T-cell (primary cell): Measurements from ENCODE around the gene MAPKAPK2. TPM values are rescaled to one million over a fixed set of nuclear protein-coding genes. Genes with fewer than 3 reads are reported as not detected.
"Not testable (repeated sequence)": the region's sequence is repeated elsewhere in the genome, so short reads cannot be mapped to it uniquely, and the experiment has no call there.

Experiments
- ATAC-seq, 4 experiments: fragments of 200-7000 bp in 3 of 4; fragments of 150-1000 bp in 1 of 4; cut with Tn5 transposase; replicated peaks in 1 of 4; 1 replicate in 3 of 4; 2 replicates in 1 of 4; pipeline ENCODE4 v1.10.0; 2021; ENCODE audit warnings: moderate library complexity in 3 of 4, mild to moderate bottlenecking in 2 of 4, moderate number of reproducible peaks in 1 of 4
- CTCF ChIA-PET, 2 donors: fragments of 300-600 bp; sonication (Branson Sonifier 250); formaldehyde crosslinking; loops; one replicate each; lab custom pipeline; 2022; ENCODE audit warnings: antibody characterized with exemption in 2 of 2; lab: Charles Lee
- POLR2A ChIA-PET, 2 donors: fragments of 300-600 bp; sonication (Branson Sonifier 250); formaldehyde crosslinking; loops; one replicate each; lab custom pipeline; 2022; ENCODE audit warnings: antibody characterized with exemption in 2 of 2; lab: Charles Lee
- DNase-seq, 35 experiments: peaks; one replicate each; pipeline versions ENCODE4 v3.0.0 to v3.0.0-alpha.2; 2013 to 2023
- H3K27ac ChIP-seq: one replicate; pipeline ENCODE4 v1.5.1; 2013; ENCODE audit warnings: low read length
- H3K27me3 ChIP-seq, 2 experiments: replicated peaks in 1 of 2; 1 replicate in 1 of 2; 2 replicates in 1 of 2; pipeline versions ENCODE4 v1.6.1 to v1.7.0; 2013; ENCODE audit warnings: low read length in 1 of 2, mixed read lengths in 1 of 2; ENCODE audit not compliant: control insufficient read depth in 2 of 2, insufficient read depth in 2 of 2; ENCODE audit errors: extremely low read depth in 1 of 2
- H3K36me3 ChIP-seq, 2 donors: 1 replicate in 1 of 2; 2 replicates in 1 of 2; pipeline versions ENCODE4 v1.6.1 to v1.7.0; 2013; ENCODE audit warnings: low read length in 1 of 2; ENCODE audit not compliant: control insufficient read depth in 2 of 2, insufficient read depth in 1 of 2; ENCODE audit errors: extremely low read depth in 1 of 2
- H3K4me1 ChIP-seq, 2 experiments: 1 replicate in 1 of 2; 2 replicates in 1 of 2; pipeline versions ENCODE4 v1.6.1 to v1.7.0; 2013; ENCODE audit warnings: low read length in 2 of 2, mixed read lengths in 1 of 2; ENCODE audit not compliant: insufficient read depth in 2 of 2, control insufficient read depth in 1 of 2; ENCODE audit errors: extremely low read depth in 1 of 2
- H3K4me3 ChIP-seq, 2 donors: 1 replicate in 1 of 2; 2 replicates in 1 of 2; pipeline versions ENCODE4 v1.5.1 to v1.7.0; 2013; ENCODE audit warnings: mild to moderate bottlenecking in 2 of 2, low read length in 1 of 2, moderate library complexity in 1 of 2; ENCODE audit not compliant: control insufficient read depth in 1 of 2; ENCODE audit errors: extremely low read depth in 1 of 2
- H3K9me3 ChIP-seq: 2 replicates; pipeline ENCODE4 v1.7.0; 2013
- H3K27ac Mint-ChIP-seq, 2 donors: one replicate each; pipeline ENCODE4 v1.8.0; 2020 to 2021; ENCODE audit warnings: mild to moderate bottlenecking in 2 of 2, mixed read lengths in 2 of 2
- H3K27me3 Mint-ChIP-seq, 2 donors: one replicate each; pipeline ENCODE4 v1.8.0; 2021 to 2022; ENCODE audit warnings: mixed read lengths in 2 of 2
- H3K36me3 Mint-ChIP-seq: one replicate; pipeline ENCODE4 v1.8.0; 2021; ENCODE audit warnings: mixed read lengths
- H3K4me1 Mint-ChIP-seq, 3 donors: one replicate each; pipeline ENCODE4 v1.8.0; 2020 to 2022; ENCODE audit warnings: mixed read lengths in 3 of 3, mild to moderate bottlenecking in 1 of 3
- H3K4me3 Mint-ChIP-seq, 3 donors: one replicate each; pipeline ENCODE4 v1.8.0; 2020 to 2022; ENCODE audit warnings: mild to moderate bottlenecking in 3 of 3, mixed read lengths in 3 of 3, moderate library complexity in 3 of 3
- H3K9me3 Mint-ChIP-seq, 3 donors: one replicate each; pipeline ENCODE4 v1.8.0; 2020 to 2022; ENCODE audit warnings: mixed read lengths in 3 of 3
- WGBS: methylation state at CpG from one replicate; pipeline ENCODE4 v1.1.5; 2013; ENCODE audit warnings: missing lambda C conversion rate; ENCODE audit not compliant: insufficient coverage; 5-methylcytosine and 5-hydroxymethylcytosine counted together
- total RNA-seq, 35 experiments: library from RNA in 6 of 35; stranded (reverse) in 6 of 35; fragments of 120-200 nt in 1 of 35; gene quantifications; one replicate each; pipeline versions ENCODE4 v1.2.1 to v1.2.4 and lab custom pipeline; 2013 to 2026

MAPKAPK2 gene
- total RNA-seq, 5 donors from 2014 or later (not counting 1 experiment from before 2014, with no cell fraction given): 64.3 to 117 (median 78.4) TPM

- no peak for ATAC-seq
- H3K4me3 Mint-ChIP-seq: peak within 1 kb of the TSS in 1 of 3 donors; percentile 58
- peak within 1 kb of the TSS in 1 of 2 donors; percentile 28 for H3K27ac Mint-ChIP-seq
- Histone ChIP-seq H3K27me3 (peaks cover 0 to 8% of the 10 kb centered on the region in 2 experiments), H3K4me3 (no peak within 1 kb of the TSS), H3K9me3 (no peaks in the 10 kb centered on the region), H3K27ac (peak within 1 kb of the TSS; percentile 9), H3K4me1 (peaks cover 42 to 62% of the 10 kb centered on the region in 2 experiments), H3K36me3 (no peaks in the 10 kb centered on the region)
- no peak for DNase-seq
- 66% methylated on average over 3 of the region's 8 CpGs for WGBS
- CTCF ChIA-PET: interaction anchor here in 1 of 2 donors (0.7 to 1.2 kb wide), 3 partner anchors 13 to 38 kb away, joined by 3 to 4 read pairs (median 3); no protein-coding TSS in a partner anchor
- POLR2A ChIA-PET: no interaction called here
- no peaks in the 10 kb centered on the region for H3K9me3 Mint-ChIP-seq
- H3K4me1 Mint-ChIP-seq: peaks cover 59 to 63% (median 59%) of the 10 kb centered on the region in 3 donors
- H3K36me3 Mint-ChIP-seq: no peaks in the 10 kb centered on the region
- no peaks in the 10 kb centered on the region for H3K27me3 Mint-ChIP-seq
Observed at GRCh38 chr1:206772243-206772937, 87.7 kb downstream of the MAPKAPK2 start, which contains the start of gene IL10. IL10 (minus strand) TSS chr1:206772494; CDS start chr1:206772435, 59 bp downstream.

- Histone ChIP-seq H3K9me3 (no peaks in the 10 kb centered on the region), H3K27me3 (peaks cover 0 to 10% of the 10 kb centered on the region in 2 experiments), H3K36me3 (no peaks in the 10 kb centered on the region), H3K4me3 (no peak overlapping the region), H3K27ac (no peak overlapping the region), H3K4me1 (peaks cover 36 to 48% of the 10 kb centered on the region in 2 experiments)
- H3K4me1 Mint-ChIP-seq: peaks cover 48 to 52% (median 50%) of the 10 kb centered on the region in 3 donors
- no peaks in the 10 kb centered on the region for H3K27me3 Mint-ChIP-seq
- 94% methylated on average over 2 of the region's 3 CpGs for WGBS
- H3K27ac Mint-ChIP-seq: no peak overlapping the region
- H3K4me3 Mint-ChIP-seq: no peak overlapping the region
- DNase-seq: no peak
- H3K36me3 Mint-ChIP-seq: no peaks in the 10 kb centered on the region
- POLR2A ChIA-PET: interaction anchor here in 1 of 2 donors (0.6 kb wide), 1 partner anchor 97 kb away, joined by 3 read pairs; no protein-coding TSS in a partner anchor
- CTCF ChIA-PET: interaction anchor here in 1 of 2 donors (1.5 kb wide), 1 partner anchor 39 kb away, joined by 5 read pairs; no protein-coding TSS in a partner anchor
- no peak for ATAC-seq
- no peaks in the 10 kb centered on the region for H3K9me3 Mint-ChIP-seq
Observed at GRCh38 chr1:206774093-206774492, 89.4 kb downstream of the MAPKAPK2 start.

- Histone ChIP-seq H3K27ac (no peak overlapping the region), H3K36me3 (no peaks in the 10 kb centered on the region), H3K9me3 (no peaks in the 10 kb centered on the region), H3K4me3 (no peak overlapping the region), H3K4me1 (peaks cover 16 to 26% of the 10 kb centered on the region in 2 experiments), H3K27me3 (peaks cover 0 to 8% of the 10 kb centered on the region in 2 experiments)
- no peaks in the 10 kb centered on the region for H3K27me3 Mint-ChIP-seq
- H3K27ac Mint-ChIP-seq: no peak overlapping the region
- CTCF ChIA-PET: interaction anchor here (0.6 to 0.7 kb wide), 4 partner anchors 28 to 206 kb away, joined by 3 to 5 read pairs (median 4); no protein-coding TSS in a partner anchor
- H3K4me3 Mint-ChIP-seq: no peak overlapping the region
- POLR2A ChIA-PET: interaction anchor here (0.6 to 0.7 kb wide), 4 partner anchors 38 to 507 kb away, joined by 6 to 11 read pairs (median 9); no protein-coding TSS in a partner anchor
- no peaks in the 10 kb centered on the region for H3K9me3 Mint-ChIP-seq
- no CpG with 5 or more reads among the region's 4 CpGs for WGBS
- ATAC-seq (no peak), DNase-seq (no peak)
- H3K4me1 Mint-ChIP-seq: peaks cover 26 to 30% (median 28%) of the 10 kb centered on the region in 3 donors
- no peaks in the 10 kb centered on the region for H3K36me3 Mint-ChIP-seq
Observed at GRCh38 chr1:206776229-206776628, 91.5 kb downstream of the MAPKAPK2 start.

- CTCF ChIA-PET: no interaction called here
- H3K4me3 ChIP-seq: no peak overlapping the region
- no peak for ATAC-seq
Observed at GRCh38 chr1:206778031-206778430, 93.3 kb downstream of the MAPKAPK2 start.

DNA sequence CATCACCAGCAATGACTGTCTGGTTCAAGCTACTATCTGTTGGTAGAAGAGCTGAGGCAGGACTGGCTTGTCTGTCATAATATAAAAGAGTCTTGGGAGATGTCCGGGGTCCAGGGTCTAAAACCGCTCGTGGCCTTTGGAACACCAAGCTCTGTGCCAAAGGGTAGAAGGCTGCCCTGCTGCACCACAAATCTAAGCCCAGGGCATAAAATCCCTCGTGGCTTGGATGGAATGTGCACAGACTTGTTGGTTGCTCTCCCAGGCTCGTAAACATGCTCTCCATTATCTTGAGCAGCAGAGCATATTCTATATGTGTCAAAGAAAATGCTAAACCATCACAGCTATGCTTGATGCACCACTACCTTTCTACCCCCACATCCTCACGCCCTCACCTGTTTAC lies 94.2 kb downstream of the MAPKAPK2 start:
- H3K36me3 ChIP-seq, H3K4me3 ChIP-seq, H3K9me3 Mint-ChIP-seq, POLR2A ChIA-PET, H3K36me3 Mint-ChIP-seq, ATAC-seq, H3K27me3 Mint-ChIP-seq, H3K27me3 ChIP-seq, CTCF ChIA-PET, H3K27ac Mint-ChIP-seq, H3K9me3 ChIP-seq, DNase-seq, H3K4me3 Mint-ChIP-seq, H3K27ac ChIP-seq: not testable (repeated sequence)
- H3K4me1 Mint-ChIP-seq: peaks cover 18 to 27% (median 22%) of the 10 kb centered on the region in 3 donors
- 94% methylated on average over 5 of the region's 6 CpGs for WGBS
- peaks cover 14 to 25% of the 10 kb centered on the region in 2 experiments for H3K4me1 ChIP-seq

More at GRCh38 chr1:206778031-206778430, 93.3 kb downstream of the MAPKAPK2 start:
- Mint-ChIP-seq H3K4me1 (peaks cover 21 to 27% (median 22%) of the 10 kb centered on the region in 3 donors), H3K27me3 (no peaks in the 10 kb centered on the region), H3K36me3 (no peaks in the 10 kb centered on the region), H3K4me3 (no peak overlapping the region), H3K27ac (no peak overlapping the region), H3K9me3 (no peaks in the 10 kb centered on the region)
- no peak for DNase-seq
- no peak overlapping the region for H3K27ac ChIP-seq
- POLR2A ChIA-PET: no interaction called here
- H3K4me1 ChIP-seq: peaks cover 10 to 19% of the 10 kb centered on the region in 2 experiments
- no peaks in the 10 kb centered on the region for H3K9me3 ChIP-seq
- H3K27me3 ChIP-seq: peaks cover 0 to 7% of the 10 kb centered on the region in 2 experiments
- 94% methylated on average over 7 of the region's 7 CpGs for WGBS
- no peaks in the 10 kb centered on the region for H3K36me3 ChIP-seq

- 90% methylated on average over 2 of the region's 2 CpGs for WGBS
Observed at GRCh38 chr1:206779638-206780037, 94.9 kb downstream of the MAPKAPK2 start.

More at GRCh38 chr1:206779638-206780037, 94.9 kb downstream of the MAPKAPK2 start:
- H3K27ac ChIP-seq: no peak overlapping the region
- no peaks in the 10 kb centered on the region for H3K36me3 ChIP-seq
- H3K4me1 ChIP-seq: peaks cover 19 to 25% of the 10 kb centered on the region in 2 experiments
- ATAC-seq (no peak), DNase-seq (no peak)
- no peak overlapping the region for H3K4me3 Mint-ChIP-seq
- peaks cover 24 to 29% (median 28%) of the 10 kb centered on the region in 3 donors for H3K4me1 Mint-ChIP-seq
- H3K27me3 Mint-ChIP-seq: no peaks in the 10 kb centered on the region
- ChIA-PET POLR2A (no interaction called here), CTCF (interaction anchor here in 1 of 2 donors (1.0 kb wide), 1 partner anchor 45 kb away, joined by 3 read pairs; no protein-coding TSS in a partner anchor)
- no peaks in the 10 kb centered on the region for H3K9me3 Mint-ChIP-seq
- H3K4me3 ChIP-seq: no peak overlapping the region
- H3K27ac Mint-ChIP-seq: no peak overlapping the region
- peaks cover 0 to 3% of the 10 kb centered on the region in 2 experiments for H3K27me3 ChIP-seq
- no peaks in the 10 kb centered on the region for H3K36me3 Mint-ChIP-seq
- H3K9me3 ChIP-seq: no peaks in the 10 kb centered on the region
